WERI-Rb-1 (cell line): ENCODE results near the gene A3GALT2.

ENCODE experiments used
- DNase-seq: peaks from one replicate; pipeline ENCODE4 v3.0.0-alpha.2; 2020
- H3K27ac ChIP-seq: fragments of 250-450 bp; sonication (Bioruptor Pico); 2 replicates; pipeline ENCODE4 v1.5.1; 2020; ENCODE audit warnings: mild to moderate bottlenecking, moderate library complexity
- H3K27me3 ChIP-seq: fragments of 250-450 bp; sonication (Bioruptor Pico); 2 replicates; pipeline ENCODE4 v1.5.1; 2021; ENCODE audit warnings: mild to moderate bottlenecking, low read depth, moderate library complexity; ENCODE audit not compliant: insufficient read depth, severe bottlenecking
- H3K36me3 ChIP-seq: fragments of 250-450 bp; sonication (Bioruptor Pico); 2 replicates; pipeline ENCODE4 v1.5.1; 2020; ENCODE audit warnings: mild to moderate bottlenecking, moderate library complexity
- H3K4me3 ChIP-seq: 2 replicates; pipeline ENCODE4 v1.5.1; 2011; ENCODE audit warnings: low read depth, mild to moderate bottlenecking, control low read depth, low read length
- H3K9me3 ChIP-seq: fragments of 250-450 bp; sonication (Bioruptor Pico); 2 replicates; pipeline ENCODE4 v1.5.1; 2021; ENCODE audit warnings: mild to moderate bottlenecking, moderate library complexity; ENCODE audit not compliant: severe bottlenecking
- CTCF ChIP-seq: IDR thresholded peaks from 2 replicates; pipeline ENCODE4 v1.5.1; 2011; ENCODE audit warnings: low read depth, mild to moderate bottlenecking, control low read depth, inconsistent platforms, low read length

The A3GALT2 gene

GRCh38 chr1:33301273-33301984 lies 19.5 kb downstream of the A3GALT2 start:
- TF ChIP-seq CTCF, result no peak
- Histone ChIP-seq H3K36me3 (peaks cover 34% of the 10 kb centered on the region), H3K27me3 (no peaks in the 10 kb centered on the region), H3K4me3 (no peak overlapping the region), H3K9me3 (no peaks in the 10 kb centered on the region), H3K27ac (no peak overlapping the region)
- no peak for DNase-seq

DNA sequence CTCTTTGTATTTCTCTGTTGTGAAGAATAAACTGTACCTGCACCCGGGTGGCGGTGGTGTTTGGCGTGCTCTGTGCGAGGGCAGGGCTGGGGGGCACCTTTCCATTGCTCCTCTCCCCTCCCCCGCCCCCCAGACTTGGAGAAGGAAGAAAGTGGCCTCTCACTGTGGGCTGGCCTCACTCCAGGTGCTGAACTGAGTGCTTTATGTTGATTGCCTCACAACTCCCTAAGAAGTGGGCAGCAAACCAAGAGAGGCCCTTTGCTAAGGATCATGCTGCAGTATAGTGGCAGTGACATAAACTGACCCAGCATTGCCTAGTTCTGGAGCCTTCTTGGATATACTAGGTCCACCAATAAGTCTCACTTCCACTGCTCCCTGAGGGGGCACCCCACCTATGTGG lies 20.2 kb downstream of the A3GALT2 start:
- Histone ChIP-seq H3K4me3 (no peak overlapping the region), H3K27ac (no peak overlapping the region), H3K9me3 (no peaks in the 10 kb centered on the region)

GRCh38 chr1:33299461-33300155 lies 21.3 kb downstream of the A3GALT2 start:
- no peak for TF ChIP-seq CTCF
- DNase-seq, result no peak
- no peaks in the 10 kb centered on the region for H3K9me3 ChIP-seq
- no peaks in the 10 kb centered on the region for H3K27me3 ChIP-seq
- peaks cover 48% of the 10 kb centered on the region for H3K36me3 ChIP-seq
- H3K27ac ChIP-seq, result no peak overlapping the region
- H3K4me3 ChIP-seq, result no peak overlapping the region

More for the DNA sequence above, 20.2 kb downstream of the A3GALT2 start:
- H3K36me3 ChIP-seq, result peaks cover 42% of the 10 kb centered on the region
- no peak for TF ChIP-seq CTCF
- DNase-seq, result no peak
- H3K27me3 ChIP-seq, result no peaks in the 10 kb centered on the region

DNA sequence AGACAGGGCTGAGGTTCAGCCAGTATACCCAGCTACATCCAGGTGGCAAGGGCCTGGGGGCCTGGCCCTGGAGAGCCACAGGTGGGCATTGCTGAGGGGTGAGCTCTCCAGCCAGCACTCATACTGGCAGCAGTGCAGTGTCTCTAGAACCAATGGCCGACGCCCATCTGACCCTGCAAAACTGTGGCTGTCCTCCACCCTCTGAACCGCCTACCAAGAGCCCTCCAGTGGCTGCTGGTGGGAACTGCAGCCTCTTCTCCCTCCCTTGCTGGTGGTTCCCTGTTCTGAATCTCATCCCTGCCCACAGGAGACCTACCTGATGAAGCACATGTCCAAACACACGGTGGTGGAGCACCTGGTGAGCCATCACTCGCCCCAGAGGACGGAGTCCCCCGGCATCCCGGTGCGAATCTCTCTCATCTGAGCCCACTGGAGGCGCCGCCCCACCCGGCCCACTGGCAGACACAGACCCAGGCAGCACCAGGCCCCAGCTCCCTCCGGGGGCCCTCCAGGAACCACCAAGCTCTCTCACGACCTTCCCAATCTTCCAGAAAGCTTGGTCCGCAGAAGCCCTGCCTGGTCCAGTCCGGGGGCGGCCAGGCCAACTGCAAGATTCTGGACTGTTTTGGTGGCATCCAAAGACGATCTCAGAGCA lies 22.1 kb downstream of the A3GALT2 start:
- no peak overlapping the region for H3K27ac ChIP-seq
- peaks cover 53% of the 10 kb centered on the region for H3K36me3 ChIP-seq
- no peaks in the 10 kb centered on the region for H3K27me3 ChIP-seq
- no peaks in the 10 kb centered on the region for H3K9me3 ChIP-seq
- DNase-seq, result peak; percentile 80
- no peak overlapping the region for H3K4me3 ChIP-seq
- TF ChIP-seq CTCF, result peak; percentile 95

DNA sequence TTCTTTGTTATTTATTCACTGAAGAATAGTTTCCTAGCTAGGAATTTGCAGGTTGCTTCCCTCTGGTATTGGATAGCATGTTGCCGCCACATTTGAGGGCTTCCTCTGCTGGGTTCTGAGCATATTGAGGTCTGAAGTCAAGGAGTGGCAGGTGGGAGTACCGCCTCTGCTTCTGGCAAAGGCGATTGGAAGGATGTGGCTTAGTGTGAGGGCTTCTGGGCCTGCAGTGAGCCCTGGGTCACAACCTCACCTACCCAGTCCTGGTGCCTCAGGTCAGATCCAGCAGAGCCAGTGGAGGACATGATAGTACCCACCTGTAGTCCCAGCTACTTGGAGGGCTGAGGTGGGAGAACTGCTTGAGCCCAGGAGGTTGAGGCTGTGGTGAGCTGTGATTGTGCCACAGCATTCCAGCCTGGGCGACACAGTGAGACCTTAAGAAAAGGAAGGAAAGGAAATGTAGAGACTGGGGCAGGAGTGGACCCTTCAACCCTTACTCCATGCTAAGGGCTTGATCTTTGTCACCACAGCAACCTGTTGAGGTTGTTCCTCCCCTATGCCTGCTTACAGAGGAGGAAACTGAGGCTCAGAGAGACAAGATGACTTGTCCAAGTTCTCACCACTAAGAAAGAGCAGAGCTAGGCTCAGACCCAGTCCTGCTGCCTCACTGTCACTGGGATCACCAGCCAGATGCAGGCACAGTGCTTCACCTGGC lies 22.8 kb downstream of the A3GALT2 start:
- H3K4me3 ChIP-seq, result no peak overlapping the region
- no peak overlapping the region for H3K27ac ChIP-seq
- H3K36me3 ChIP-seq, result peaks cover 59% of the 10 kb centered on the region
- H3K27me3 ChIP-seq, result no peaks in the 10 kb centered on the region
- DNase-seq, result no peak
- TF ChIP-seq CTCF, result no peak
- no peaks in the 10 kb centered on the region for H3K9me3 ChIP-seq
